Epithelial cell of umbilical artery (primary cell): ENCODE measurements around the gene NTF3. TPM values are rescaled to one million over a fixed set of nuclear protein-coding genes. Genes with fewer than 3 reads are reported as not detected.

ENCODE experiments used
- total RNA-seq: library from RNA; depleted of rRNA; stranded (reverse); fragments of >200 nt; gene quantifications from 2 replicates; pipeline ENCODE4 v1.2.3, GENCODE V29; 2014

Gene NTF3
- 0.32 TPM in 1 of 2 replicates, not detected in the other for total RNA-seq

GRCh38 chr12:5432011-5432400, at the start of gene NTF3:
Gene NTF3 (plus strand): TSS chr12:5432108. CDS start chr12:5432325, 217 bp downstream.

